HEK293 (cell line): ENCODE results near the gene UTP4.

Source experiments
- CTCF ChIA-PET: fragments of 350-600 bp; formaldehyde crosslinking; extraction: SDS; loops from one replicate; lab custom pipeline; 2021; ENCODE audit warnings: antibody characterized with exemption; lab: Yijun Ruan, JAX
- POLR2A ChIA-PET: fragments of 300-600 bp; formaldehyde crosslinking; extraction: SDS; loops from one replicate; lab custom pipeline; 2020; ENCODE audit warnings: antibody characterized with exemption, inconsistent platforms; lab: Yijun Ruan, JAX
- H3K27ac ChIP-seq: fragments of 200-500 bp; sonication (Bioruptor generic); 2 replicates; pipeline ENCODE4 v1.5.1; 2014; ENCODE audit warnings: low read depth, low read length, control low read depth, inconsistent platforms; ENCODE audit errors: extremely low read depth
- H3K36me3 ChIP-seq, 2 experiments: fragments of 200-500 bp in 1 of 2; sonication (Bioruptor generic) in 1 of 2; 1 replicate in 1 of 2; 2 replicates in 1 of 2; pipeline ENCODE4 v1.5.1; 2014 to 2017; ENCODE audit warnings: inconsistent platforms in 2 of 2, low read length in 2 of 2; ENCODE audit not compliant: control insufficient read depth in 2 of 2, insufficient read depth in 1 of 2
- H3K4me1 ChIP-seq: fragments of 200-500 bp; sonication (Bioruptor generic); 2 replicates; pipeline ENCODE4 v1.5.1; 2014; ENCODE audit warnings: mild to moderate bottlenecking, low read length, inconsistent platforms; ENCODE audit not compliant: control insufficient read depth, insufficient read depth
- H3K4me3 ChIP-seq: 2 replicates; pipeline ENCODE4 v1.5.1; 2011; ENCODE audit warnings: low read depth, mild to moderate bottlenecking, control low read depth, low read length, moderate library complexity
- H3K9me3 ChIP-seq: fragments of 200-500 bp; sonication (Bioruptor generic); 2 replicates; pipeline ENCODE4 v1.5.1; 2014; ENCODE audit warnings: low read depth, low read length, inconsistent platforms; ENCODE audit not compliant: control insufficient read depth, insufficient read depth
- GLIS2 ChIP-seq: fragments of 450-650 bp; formaldehyde crosslinking; IDR thresholded peaks from 2 replicates; pipeline ENCODE4 v1.5.1; 2016; ENCODE audit warnings: missing biosample characterization, missing genetic modification characterization
- KLF9 ChIP-seq: fragments of 450-650 bp; formaldehyde crosslinking; IDR thresholded peaks from 2 replicates; pipeline ENCODE4 v1.5.1; 2016; ENCODE audit warnings: missing biosample characterization, missing genetic modification characterization, low read depth
- SCRT1 ChIP-seq: fragments of 450-650 bp; formaldehyde crosslinking; IDR thresholded peaks from 2 replicates; pipeline ENCODE4 v1.5.1; 2016; ENCODE audit warnings: missing biosample characterization, missing genetic modification characterization, borderline replicate concordance
- WT1 ChIP-seq: fragments of 450-650 bp; formaldehyde crosslinking; IDR thresholded peaks from 2 replicates; pipeline ENCODE4 v1.5.1; 2016; ENCODE audit warnings: missing biosample characterization, missing genetic modification characterization
- ZBTB7A ChIP-seq: fragments of 450-650 bp; formaldehyde crosslinking; IDR thresholded peaks from 2 replicates; pipeline ENCODE4 v1.5.1; 2016; ENCODE audit warnings: low read depth, missing biosample characterization, missing genetic modification characterization
- ZFP37 ChIP-seq: fragments of 450-650 bp; formaldehyde crosslinking; IDR thresholded peaks from 2 replicates; pipeline ENCODE4 v1.5.1; 2016; ENCODE audit warnings: missing biosample characterization, missing genetic modification characterization
- ZNF138 ChIP-seq: fragments of 450-650 bp; formaldehyde crosslinking; IDR thresholded peaks from 2 replicates; pipeline ENCODE4 v1.5.1; 2016; ENCODE audit warnings: missing biosample characterization, missing genetic modification characterization, borderline replicate concordance
- ZNF202 ChIP-seq: fragments of 450-650 bp; formaldehyde crosslinking; IDR thresholded peaks from 2 replicates; pipeline ENCODE4 v1.5.1; 2016; ENCODE audit warnings: missing biosample characterization, missing genetic modification characterization, borderline replicate concordance
- ZNF266 ChIP-seq: fragments of 450-650 bp; formaldehyde crosslinking; IDR thresholded peaks from 2 replicates; pipeline ENCODE4 v1.5.1; 2016; ENCODE audit warnings: missing biosample characterization, missing genetic modification characterization, low read depth
- ZNF416 ChIP-seq: fragments of 450-650 bp; formaldehyde crosslinking; IDR thresholded peaks from 2 replicates; pipeline ENCODE4 v1.5.1; 2016; ENCODE audit warnings: missing biosample characterization, missing genetic modification characterization
- ZNF473 ChIP-seq: fragments of 450-650 bp; formaldehyde crosslinking; IDR thresholded peaks from 2 replicates; pipeline ENCODE4 v1.5.1; 2017; ENCODE audit warnings: missing biosample characterization, missing genetic modification characterization
- ZNF501 ChIP-seq: fragments of 450-650 bp; formaldehyde crosslinking; IDR thresholded peaks from 2 replicates; pipeline ENCODE4 v1.5.1; 2016; ENCODE audit warnings: missing biosample characterization, missing genetic modification characterization
- ZNF670 ChIP-seq: fragments of 450-650 bp; formaldehyde crosslinking; IDR thresholded peaks from 2 replicates; pipeline ENCODE4 v1.5.1; 2016; ENCODE audit warnings: missing biosample characterization, missing genetic modification characterization, low read depth
- ZSCAN16 ChIP-seq: fragments of 450-650 bp; formaldehyde crosslinking; IDR thresholded peaks from 2 replicates; pipeline ENCODE4 v1.5.1; 2016; ENCODE audit warnings: missing biosample characterization, missing genetic modification characterization
- TF ChIP-seq, protein P1 (sequence below): fragments of 450-650 bp; formaldehyde crosslinking; IDR thresholded peaks from 2 replicates; pipeline ENCODE4 v1.5.1; 2016; ENCODE audit warnings: missing biosample characterization, missing genetic modification characterization, low read depth
- TF ChIP-seq, protein P2 (sequence below): fragments of 450-650 bp; formaldehyde crosslinking; IDR thresholded peaks from 2 replicates; pipeline ENCODE4 v1.5.1; 2017; ENCODE audit warnings: missing biosample characterization, mild to moderate bottlenecking, missing genetic modification characterization, moderate library complexity
- TF ChIP-seq, protein P3 (sequence below): fragments of 450-650 bp; formaldehyde crosslinking; IDR thresholded peaks from 2 replicates; pipeline ENCODE4 v1.5.1; 2016; ENCODE audit warnings: missing biosample characterization, missing genetic modification characterization
- TF ChIP-seq, protein P4 (sequence below): fragments of 450-650 bp; formaldehyde crosslinking; IDR thresholded peaks from 2 replicates; pipeline ENCODE4 v1.5.1; 2016; ENCODE audit warnings: missing biosample characterization, missing genetic modification characterization
- TF ChIP-seq, protein P5 (sequence below): fragments of 450-650 bp; formaldehyde crosslinking; IDR thresholded peaks from 2 replicates; pipeline ENCODE4 v1.5.1; 2017; ENCODE audit warnings: missing biosample characterization, missing genetic modification characterization
- TF ChIP-seq, protein P6 (sequence below): fragments of 450-650 bp; formaldehyde crosslinking; IDR thresholded peaks from 2 replicates; pipeline ENCODE4 v1.5.1; 2016; ENCODE audit warnings: missing biosample characterization, missing genetic modification characterization

The UTP4 gene

DNA sequence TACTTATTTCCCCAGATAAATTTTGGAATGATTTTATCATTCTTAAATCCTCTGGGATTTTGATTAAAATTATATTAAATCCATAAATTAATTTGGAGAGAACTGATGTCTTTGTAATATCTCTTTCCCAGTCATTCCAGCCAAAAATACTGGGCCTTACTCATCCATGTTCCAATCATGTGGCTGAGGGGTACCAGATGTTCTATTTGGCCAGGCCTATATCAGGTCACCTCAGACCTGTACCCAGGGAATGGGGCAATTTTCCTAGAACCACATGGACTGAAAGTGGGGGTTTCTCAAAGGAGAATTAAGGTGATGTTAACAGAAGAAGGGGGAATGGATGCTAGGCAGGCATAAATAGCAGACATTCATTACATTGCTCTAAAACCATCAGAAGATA lies 62.0 kb downstream of the UTP4 start:
- POLR2A ChIA-PET = no interaction called here
- CTCF ChIA-PET = no interaction called here
- TF ChIP-seq WT1 (tag by site-specific recombination) (no peak), ZSCAN16 (tag by site-specific recombination) (no peak), ZNF670 (tag by site-specific recombination) (no peak), ZNF473 (tag by site-specific recombination) (no peak), ZNF416 (tag by site-specific recombination) (no peak), GLIS2 (no peak), ZBTB7A (tag by site-specific recombination) (no peak), ZNF202 (tag by site-specific recombination) (no peak), ZNF266 (no peak)
- TF ChIP-seq, protein P1, sequence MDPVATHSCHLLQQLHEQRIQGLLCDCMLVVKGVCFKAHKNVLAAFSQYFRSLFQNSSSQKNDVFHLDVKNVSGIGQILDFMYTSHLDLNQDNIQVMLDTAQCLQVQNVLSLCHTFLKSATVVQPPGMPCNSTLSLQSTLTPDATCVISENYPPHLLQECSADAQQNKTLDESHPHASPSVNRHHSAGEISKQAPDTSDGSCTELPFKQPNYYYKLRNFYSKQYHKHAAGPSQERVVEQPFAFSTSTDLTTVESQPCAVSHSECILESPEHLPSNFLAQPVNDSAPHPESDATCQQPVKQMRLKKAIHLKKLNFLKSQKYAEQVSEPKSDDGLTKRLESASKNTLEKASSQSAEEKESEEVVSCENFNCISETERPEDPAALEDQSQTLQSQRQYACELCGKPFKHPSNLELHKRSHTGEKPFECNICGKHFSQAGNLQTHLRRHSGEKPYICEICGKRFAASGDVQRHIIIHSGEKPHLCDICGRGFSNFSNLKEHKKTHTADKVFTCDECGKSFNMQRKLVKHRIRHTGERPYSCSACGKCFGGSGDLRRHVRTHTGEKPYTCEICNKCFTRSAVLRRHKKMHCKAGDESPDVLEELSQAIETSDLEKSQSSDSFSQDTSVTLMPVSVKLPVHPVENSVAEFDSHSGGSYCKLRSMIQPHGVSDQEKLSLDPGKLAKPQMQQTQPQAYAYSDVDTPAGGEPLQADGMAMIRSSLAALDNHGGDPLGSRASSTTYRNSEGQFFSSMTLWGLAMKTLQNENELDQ = no peak
- TF ChIP-seq, protein P2, sequence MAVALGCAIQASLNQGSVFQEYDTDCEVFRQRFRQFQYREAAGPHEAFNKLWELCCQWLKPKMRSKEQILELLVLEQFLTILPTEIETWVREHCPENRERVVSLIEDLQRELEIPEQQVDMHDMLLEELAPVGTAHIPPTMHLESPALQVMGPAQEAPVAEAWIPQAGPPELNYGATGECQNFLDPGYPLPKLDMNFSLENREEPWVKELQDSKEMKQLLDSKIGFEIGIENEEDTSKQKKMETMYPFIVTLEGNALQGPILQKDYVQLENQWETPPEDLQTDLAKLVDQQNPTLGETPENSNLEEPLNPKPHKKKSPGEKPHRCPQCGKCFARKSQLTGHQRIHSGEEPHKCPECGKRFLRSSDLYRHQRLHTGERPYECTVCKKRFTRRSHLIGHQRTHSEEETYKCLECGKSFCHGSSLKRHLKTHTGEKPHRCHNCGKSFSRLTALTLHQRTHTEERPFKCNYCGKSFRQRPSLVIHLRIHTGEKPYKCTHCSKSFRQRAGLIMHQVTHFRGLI (tag by site-specific recombination) = no peak
- TF ChIP-seq, protein P3, sequence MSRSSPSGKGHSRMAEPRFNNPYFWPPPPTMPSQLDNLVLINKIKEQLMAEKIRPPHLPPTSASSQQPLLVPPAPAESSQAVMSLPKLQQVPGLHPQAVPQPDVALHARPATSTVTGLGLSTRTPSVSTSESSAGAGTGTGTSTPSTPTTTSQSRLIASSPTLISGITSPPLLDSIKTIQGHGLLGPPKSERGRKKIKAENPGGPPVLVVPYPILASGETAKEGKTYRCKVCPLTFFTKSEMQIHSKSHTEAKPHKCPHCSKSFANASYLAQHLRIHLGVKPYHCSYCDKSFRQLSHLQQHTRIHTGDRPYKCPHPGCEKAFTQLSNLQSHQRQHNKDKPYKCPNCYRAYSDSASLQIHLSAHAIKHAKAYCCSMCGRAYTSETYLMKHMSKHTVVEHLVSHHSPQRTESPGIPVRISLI (tag by site-specific recombination) = no peak
- TF ChIP-seq, protein P4, sequence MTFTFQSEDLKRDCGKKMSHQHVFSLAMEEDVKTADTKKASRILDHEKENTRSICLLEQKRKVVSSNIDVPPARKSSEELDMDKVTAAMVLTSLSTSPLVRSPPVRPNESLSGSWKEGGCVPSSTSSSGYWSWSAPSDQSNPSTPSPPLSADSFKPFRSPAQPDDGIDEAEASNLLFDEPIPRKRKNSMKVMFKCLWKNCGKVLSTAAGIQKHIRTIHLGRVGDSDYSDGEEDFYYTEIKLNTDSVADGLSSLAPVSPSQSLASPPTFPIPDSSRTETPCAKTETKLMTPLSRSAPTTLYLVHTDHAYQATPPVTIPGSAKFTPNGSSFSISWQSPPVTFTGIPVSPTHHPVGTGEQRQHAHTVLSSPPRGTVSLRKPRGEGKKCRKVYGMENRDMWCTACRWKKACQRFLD (tag by site-specific recombination) = no peak

DNA sequence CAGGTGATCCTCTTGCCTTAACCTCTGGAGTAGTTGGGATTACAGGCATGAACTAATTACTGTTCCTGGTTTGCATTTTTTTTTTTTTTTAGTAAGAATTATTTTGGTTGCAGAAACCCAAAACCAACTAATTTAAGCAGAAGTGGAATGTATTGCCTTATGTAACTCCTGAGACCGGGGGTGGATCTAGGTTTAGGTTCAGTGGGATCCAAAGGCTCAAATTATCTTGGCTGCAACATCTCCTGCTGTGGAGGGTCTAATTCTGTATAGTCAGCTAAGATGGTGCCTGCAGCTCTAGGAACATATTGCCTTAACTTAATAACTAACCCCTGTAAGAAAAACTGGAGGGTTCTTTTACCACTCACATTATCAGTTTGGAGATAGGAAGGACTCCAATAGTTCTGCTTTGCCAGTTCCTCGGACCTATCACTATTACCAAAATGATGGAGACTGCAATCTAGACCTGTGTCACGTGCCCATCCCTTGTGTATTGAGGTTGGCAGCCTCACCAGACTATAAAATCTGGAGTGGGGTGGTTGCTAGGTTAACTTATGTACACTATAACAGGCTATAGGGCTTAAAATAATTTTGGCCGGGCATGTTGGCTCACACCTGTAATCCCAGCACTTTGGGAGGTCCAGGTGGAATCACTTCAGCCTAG lies 63.0 kb downstream of the UTP4 start:
- H3K4me1 ChIP-seq = peaks cover 15% of the 10 kb centered on the region
- no peaks in the 10 kb centered on the region for H3K9me3 ChIP-seq
- no peak overlapping the region for H3K27ac ChIP-seq
- H3K36me3 ChIP-seq = no peaks in the 10 kb centered on the region
- H3K4me3 ChIP-seq = no peak overlapping the region
- POLR2A ChIA-PET = no interaction called here
- CTCF ChIA-PET = interaction anchor here (0.5 kb wide), 1 partner anchor 297 kb away, joined by 3 read pairs; no protein-coding TSS in a partner anchor
- TF ChIP-seq, protein P1 = no peak
- TF ChIP-seq, protein P5, sequence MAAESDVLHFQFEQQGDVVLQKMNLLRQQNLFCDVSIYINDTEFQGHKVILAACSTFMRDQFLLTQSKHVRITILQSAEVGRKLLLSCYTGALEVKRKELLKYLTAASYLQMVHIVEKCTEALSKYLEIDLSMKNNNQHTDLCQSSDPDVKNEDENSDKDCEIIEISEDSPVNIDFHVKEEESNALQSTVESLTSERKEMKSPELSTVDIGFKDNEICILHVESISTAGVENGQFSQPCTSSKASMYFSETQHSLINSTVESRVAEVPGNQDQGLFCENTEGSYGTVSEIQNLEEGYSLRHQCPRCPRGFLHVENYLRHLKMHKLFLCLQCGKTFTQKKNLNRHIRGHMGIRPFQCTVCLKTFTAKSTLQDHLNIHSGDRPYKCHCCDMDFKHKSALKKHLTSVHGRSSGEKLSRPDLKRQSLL (tag by site-specific recombination) = peak; percentile 26; the same call in 1 of the 2 replicates
- TF ChIP-seq ZFP37 (tag by site-specific recombination) = no peak
- TF ChIP-seq ZNF416 (tag by site-specific recombination) = no peak
- TF ChIP-seq ZNF138 (tag by site-specific recombination) = no peak
- TF ChIP-seq, protein P2 (tag by site-specific recombination) = no peak
- no peak for TF ChIP-seq KLF9
- TF ChIP-seq SCRT1 (tag by site-specific recombination) = 0 out of 2 replicates have a peak, but pooled peaks have one; percentile 15
- TF ChIP-seq, protein P6, sequence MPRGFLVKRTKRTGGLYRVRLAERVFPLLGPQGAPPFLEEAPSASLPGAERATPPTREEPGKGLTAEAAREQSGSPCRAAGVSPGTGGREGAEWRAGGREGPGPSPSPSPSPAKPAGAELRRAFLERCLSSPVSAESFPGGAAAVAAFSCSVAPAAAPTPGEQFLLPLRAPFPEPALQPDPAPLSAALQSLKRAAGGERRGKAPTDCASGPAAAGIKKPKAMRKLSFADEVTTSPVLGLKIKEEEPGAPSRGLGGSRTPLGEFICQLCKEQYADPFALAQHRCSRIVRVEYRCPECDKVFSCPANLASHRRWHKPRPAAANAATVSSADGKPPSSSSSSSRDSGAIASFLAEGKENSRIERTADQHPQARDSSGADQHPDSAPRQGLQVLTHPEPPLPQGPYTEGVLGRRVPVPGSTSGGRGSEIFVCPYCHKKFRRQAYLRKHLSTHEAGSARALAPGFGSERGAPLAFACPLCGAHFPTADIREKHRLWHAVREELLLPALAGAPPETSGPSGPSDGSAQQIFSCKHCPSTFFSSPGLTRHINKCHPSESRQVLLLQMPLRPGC (tag by site-specific recombination) = no peak
- TF ChIP-seq ZNF501 = no peak

More for the DNA sequence above, 62.0 kb downstream of the UTP4 start:
- peaks cover 18% of the 10 kb centered on the region for H3K4me1 ChIP-seq
- no peaks in the 10 kb centered on the region for H3K36me3 ChIP-seq
- H3K4me3 ChIP-seq = no peak overlapping the region
- no peak overlapping the region for H3K27ac ChIP-seq
- H3K9me3 ChIP-seq = no peaks in the 10 kb centered on the region
